HG02623 (cell line): Measurements from ENCODE around the gene SYNE1.
"Not testable (repeated sequence)": the region's sequence is repeated elsewhere in the genome, so short reads cannot be mapped to it uniquely, and the experiment has no call there.

ENCODE experiments used
- ATAC-seq: cut with Tn5 transposase; IDR thresholded peaks from one replicate; pipeline ENCODE4 v1.9.1; 2021; ENCODE audit warnings: moderate library complexity; ENCODE audit not compliant: unreplicated experiment

Gene SYNE1

GRCh38 chr6:152330961-152331360 lies 306.2 kb downstream of the SYNE1 start:
- no peak for ATAC-seq

- ATAC-seq: no peak
These were observed 307.3 kb downstream of the SYNE1 start for GRCh38 chr6:152329638-152330448.

GRCh38 chr6:152328200-152328599 lies 309.0 kb downstream of the SYNE1 start:
- not testable (repeated sequence) for ATAC-seq

- ATAC-seq: no peak
These were observed 313.8 kb downstream of the SYNE1 start for GRCh38 chr6:152323376-152323775.

- no peak for ATAC-seq
These were observed 318.9 kb downstream of the SYNE1 start for GRCh38 chr6:152318278-152318677.

GRCh38 chr6:152316024-152316423 lies 321.1 kb downstream of the SYNE1 start:
- no peak for ATAC-seq

- no peak for ATAC-seq
These were observed 322.7 kb downstream of the SYNE1 start for GRCh38 chr6:152314483-152314832.

- no peak for ATAC-seq
These were observed 323.4 kb downstream of the SYNE1 start for GRCh38 chr6:152313542-152314482.

GRCh38 chr6:152312434-152312833 lies 324.7 kb downstream of the SYNE1 start:
- no peak for ATAC-seq

GRCh38 chr6:152310371-152310954 lies 326.7 kb downstream of the SYNE1 start:
- ATAC-seq: no peak

GRCh38 chr6:152309648-152310047 lies 327.5 kb downstream of the SYNE1 start:
- peak; percentile 65 for ATAC-seq

GRCh38 chr6:152309006-152309405 lies 328.2 kb downstream of the SYNE1 start:
- no peak for ATAC-seq

- no peak for ATAC-seq
These were observed 328.9 kb downstream of the SYNE1 start for GRCh38 chr6:152308306-152308705.

GRCh38 chr6:152305672-152306071 lies 331.5 kb downstream of the SYNE1 start:
- ATAC-seq: no peak

- peak; percentile 86 for ATAC-seq
These were observed 335.2 kb downstream of the SYNE1 start for GRCh38 chr6:152301765-152302568.

GRCh38 chr6:152301021-152301764 lies 336.0 kb downstream of the SYNE1 start:
- peak; percentile 14 for ATAC-seq

- no peak for ATAC-seq
These were observed 336.6 kb downstream of the SYNE1 start for GRCh38 chr6:152300517-152300916.

- ATAC-seq: no peak
These were observed 338.1 kb downstream of the SYNE1 start for GRCh38 chr6:152298848-152299735.

- no peak for ATAC-seq
These were observed 339.0 kb downstream of the SYNE1 start for GRCh38 chr6:152298055-152298647.
